ENCODE data around the gene MAP4. TPM values are rescaled to one million over a fixed set of nuclear protein-coding genes. Genes with fewer than 3 reads are reported as not detected.

Gene MAP4
- total RNA-seq, 1 donor from 2014 or later, result 54.6 TPM

DNA sequence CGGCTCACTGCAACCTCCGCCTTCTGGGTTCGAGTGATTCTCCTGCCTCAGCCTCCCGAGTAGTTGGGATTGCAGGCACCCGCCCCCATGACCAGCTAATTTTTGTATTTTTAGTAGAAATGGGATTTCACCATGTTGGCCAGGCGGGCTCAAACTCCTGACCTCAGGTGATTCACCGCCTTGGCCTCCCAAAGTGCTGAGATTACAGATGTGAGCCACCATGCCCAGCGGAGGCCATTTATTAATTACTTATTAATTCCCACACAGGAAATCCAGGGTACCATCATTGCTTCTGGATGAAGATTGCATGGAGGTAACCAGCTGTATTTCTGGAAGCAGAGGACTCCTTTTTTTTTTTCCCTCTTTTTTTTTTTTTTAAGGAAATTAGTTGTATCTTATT lies 37.8 kb downstream of the MAP4 start:
- peaks cover 2% of the 10 kb centered on the region for H3K4me1 Mint-ChIP-seq
- Histone ChIP-seq H3F3A (ENCODE audit: low read depth) (no peaks in the 10 kb centered on the region), H3K9me3 (ENCODE audit: low read depth) (no peaks in the 10 kb centered on the region), H3K9ac (no peak overlapping the region), H3K4me1 (no peaks in the 10 kb centered on the region), H2AFZ (replicated peaks) (no peak overlapping the region), H3K4me3 (no peak overlapping the region), H3K36me3 (no peaks in the 10 kb centered on the region), H3K27ac (no peak overlapping the region), H3K27me3 (no peaks in the 10 kb centered on the region), H4K20me1 (ENCODE audit: low read depth) (no peaks in the 10 kb centered on the region), H3K79me2 (ENCODE audit: low read depth) (peaks cover 8% of the 10 kb centered on the region), H3K4me2 (no peak overlapping the region)
- TF ChIP-seq EZH2 (IDR thresholded peaks at IDR 0.05) (no peak), EZH2phosphoT487 (IDR thresholded peaks at IDR 0.05) (no peak)
- TF ChIP-seq, protein P1, sequence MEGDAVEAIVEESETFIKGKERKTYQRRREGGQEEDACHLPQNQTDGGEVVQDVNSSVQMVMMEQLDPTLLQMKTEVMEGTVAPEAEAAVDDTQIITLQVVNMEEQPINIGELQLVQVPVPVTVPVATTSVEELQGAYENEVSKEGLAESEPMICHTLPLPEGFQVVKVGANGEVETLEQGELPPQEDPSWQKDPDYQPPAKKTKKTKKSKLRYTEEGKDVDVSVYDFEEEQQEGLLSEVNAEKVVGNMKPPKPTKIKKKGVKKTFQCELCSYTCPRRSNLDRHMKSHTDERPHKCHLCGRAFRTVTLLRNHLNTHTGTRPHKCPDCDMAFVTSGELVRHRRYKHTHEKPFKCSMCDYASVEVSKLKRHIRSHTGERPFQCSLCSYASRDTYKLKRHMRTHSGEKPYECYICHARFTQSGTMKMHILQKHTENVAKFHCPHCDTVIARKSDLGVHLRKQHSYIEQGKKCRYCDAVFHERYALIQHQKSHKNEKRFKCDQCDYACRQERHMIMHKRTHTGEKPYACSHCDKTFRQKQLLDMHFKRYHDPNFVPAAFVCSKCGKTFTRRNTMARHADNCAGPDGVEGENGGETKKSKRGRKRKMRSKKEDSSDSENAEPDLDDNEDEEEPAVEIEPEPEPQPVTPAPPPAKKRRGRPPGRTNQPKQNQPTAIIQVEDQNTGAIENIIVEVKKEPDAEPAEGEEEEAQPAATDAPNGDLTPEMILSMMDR (IDR thresholded peaks at IDR 0.05), result no peak
- H3K27me3 Mint-ChIP-seq (ENCODE audit: insufficient read depth, low read depth), result no peaks in the 10 kb centered on the region
- no peaks in the 10 kb centered on the region for H3K9me3 Mint-ChIP-seq
- H3K4me3 Mint-ChIP-seq, result no peak overlapping the region
- H3K36me3 Mint-ChIP-seq, result peaks cover 3% of the 10 kb centered on the region
- no peak overlapping the region for H3K27ac Mint-ChIP-seq
- no peak for DNase-seq (ENCODE audit: low spot score)

DNA sequence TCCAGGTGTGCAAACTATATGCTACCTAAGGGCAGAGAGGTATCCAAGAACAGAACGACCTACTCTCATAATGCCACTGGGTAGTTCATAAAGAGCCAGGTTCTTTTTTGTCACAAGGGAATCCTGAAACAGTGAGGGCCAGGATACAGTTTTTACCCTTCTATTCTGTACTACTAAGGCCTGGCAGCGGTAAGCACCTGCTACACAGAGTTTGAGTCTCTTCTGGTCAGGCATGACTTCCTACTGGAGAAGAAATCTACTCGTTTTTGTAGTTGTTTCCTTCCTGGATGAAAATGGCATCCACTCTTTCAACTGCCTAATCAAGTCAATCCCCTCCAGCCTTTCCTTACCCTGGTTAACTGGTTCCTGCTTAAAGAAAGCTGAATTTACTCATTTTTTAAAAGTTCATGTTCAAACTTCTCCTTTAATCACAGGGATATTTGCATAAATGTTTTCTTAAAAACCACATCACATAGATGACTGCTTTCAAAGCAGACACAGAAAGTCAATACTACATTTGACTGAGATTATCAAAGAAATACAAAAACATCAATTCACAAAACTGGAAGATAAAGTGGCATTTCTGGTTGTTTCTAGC lies 40.0 kb downstream of the MAP4 start:
- H3K4me1 ChIP-seq, result no peaks in the 10 kb centered on the region
- no peak overlapping the region for H3K9ac ChIP-seq
- H3K9me3 Mint-ChIP-seq, result no peaks in the 10 kb centered on the region
- H3K4me3 ChIP-seq, result no peak overlapping the region
- H3K4me3 Mint-ChIP-seq, result no peak overlapping the region
- TF ChIP-seq EZH2phosphoT487 (IDR thresholded peaks at IDR 0.05) (no peak), EZH2 (IDR thresholded peaks at IDR 0.05) (no peak)
- TF ChIP-seq, protein P1 (IDR thresholded peaks at IDR 0.05), result no peak
- no peaks in the 10 kb centered on the region for H3K36me3 ChIP-seq
- H3K4me2 ChIP-seq, result no peak overlapping the region
- peaks cover 3% of the 10 kb centered on the region for H3K36me3 Mint-ChIP-seq
- H3K27me3 ChIP-seq, result no peaks in the 10 kb centered on the region
- H3K4me1 Mint-ChIP-seq, result no peaks in the 10 kb centered on the region
- no peaks in the 10 kb centered on the region for H3F3A ChIP-seq (ENCODE audit: low read depth)
- no peaks in the 10 kb centered on the region for H3K27me3 Mint-ChIP-seq (ENCODE audit: insufficient read depth, low read depth)
- no peak for DNase-seq (ENCODE audit: low spot score)
- no peaks in the 10 kb centered on the region for H3K9me3 ChIP-seq (ENCODE audit: low read depth)
- no peaks in the 10 kb centered on the region for H4K20me1 ChIP-seq (ENCODE audit: low read depth)
- H3K27ac Mint-ChIP-seq, result no peak overlapping the region
- H3K27ac ChIP-seq, result no peak overlapping the region
- H3K79me2 ChIP-seq (ENCODE audit: low read depth), result peaks cover 3% of the 10 kb centered on the region
- no peak overlapping the region for H2AFZ ChIP-seq (replicated peaks)

DNA sequence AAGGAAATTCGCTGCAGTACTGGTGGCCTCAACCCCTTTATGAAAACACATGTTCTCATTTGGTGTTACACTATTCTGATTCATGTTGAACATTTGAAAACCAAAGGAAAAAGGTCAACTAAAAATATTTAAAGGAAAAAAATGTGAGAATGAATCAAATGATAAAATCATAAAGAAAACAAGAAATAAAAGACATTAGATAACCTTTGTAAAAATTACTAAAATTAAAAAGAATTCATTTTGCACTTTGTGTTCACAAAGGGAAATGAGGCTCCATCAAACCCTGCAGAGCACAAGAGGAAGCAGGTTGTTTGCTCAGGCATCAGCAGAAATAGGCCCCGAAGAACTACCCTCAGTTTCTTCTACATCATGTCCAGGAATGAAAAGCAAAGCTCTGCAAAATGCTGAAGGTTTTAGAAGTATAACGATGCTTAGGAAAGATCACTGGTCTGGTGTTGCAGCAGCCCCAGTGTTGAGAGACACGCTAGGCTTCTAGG lies 41.2 kb downstream of the MAP4 start:
- Mint-ChIP-seq H3K36me3 (peaks cover 3% of the 10 kb centered on the region), H3K4me3 (no peak overlapping the region)
- TF ChIP-seq, protein P1 (IDR thresholded peaks at IDR 0.05), result no peak
- TF ChIP-seq EZH2 (IDR thresholded peaks at IDR 0.05) (no peak), EZH2phosphoT487 (IDR thresholded peaks at IDR 0.05) (no peak)

More for the DNA sequence above, 41.2 kb downstream of the MAP4 start:
- Histone ChIP-seq H3K36me3 (no peaks in the 10 kb centered on the region), H3K27me3 (no peaks in the 10 kb centered on the region), H3K79me2 (ENCODE audit: low read depth) (no peaks in the 10 kb centered on the region), H3K4me1 (no peaks in the 10 kb centered on the region), H3K9ac (no peak overlapping the region), H3K27ac (no peak overlapping the region), H4K20me1 (ENCODE audit: low read depth) (no peaks in the 10 kb centered on the region), H3K9me3 (ENCODE audit: low read depth) (no peaks in the 10 kb centered on the region), H3F3A (ENCODE audit: low read depth) (no peaks in the 10 kb centered on the region), H2AFZ (replicated peaks) (no peak overlapping the region), H3K4me2 (no peak overlapping the region), H3K4me3 (no peak overlapping the region)
- Mint-ChIP-seq H3K27me3 (ENCODE audit: insufficient read depth, low read depth) (no peaks in the 10 kb centered on the region), H3K9me3 (no peaks in the 10 kb centered on the region), H3K4me1 (no peaks in the 10 kb centered on the region), H3K27ac (no peak overlapping the region)
- no peak for DNase-seq (ENCODE audit: low spot score)

All from neural progenitor cell (in vitro differentiated cells).